IMR-90 (cell line): ENCODE results near the gene TXNL4A. TPM values are rescaled to one million over a fixed set of nuclear protein-coding genes. Genes with fewer than 3 reads are reported as not detected.

Experiments used
- ATAC-seq: fragments of 200-7000 bp; cut with Tn5 transposase; 2 replicates; pipeline ENCODE4 v1.9.1; 2020; ENCODE audit warnings: low read depth, mild to moderate bottlenecking, moderate library complexity
- BruUV-seq: library from RNA; stranded (reverse); fragments of 400-500 nt; replicated peaks from 2 replicates; lab custom pipeline; 2021; lab: Mats Ljungman, UMichigan
- CTCF ChIA-PET: fragments of 300-600 bp; formaldehyde crosslinking; extraction: SDS; loops from one replicate; lab custom pipeline; 2021; ENCODE audit warnings: antibody characterized with exemption; lab: Yijun Ruan, JAX
- POLR2A ChIA-PET: fragments of 300-600 bp; sonication (Branson Sonifier 250); formaldehyde crosslinking; loops from one replicate; lab custom pipeline; 2022; ENCODE audit warnings: antibody characterized with exemption; ENCODE audit not compliant: unreplicated experiment; lab: Charles Lee
- DNase-seq: peaks from one replicate; pipeline ENCODE4 v3.0.0; 2013
- H2AFZ ChIP-seq: replicated peaks from 2 replicates; pipeline ENCODE3; 2013; ENCODE audit warnings: low read length, mild to moderate bottlenecking; ENCODE audit not compliant: poor library complexity
- H2AK5ac ChIP-seq: 2 replicates; pipeline ENCODE4 v1.6.1; 2013; ENCODE audit warnings: low read depth, low read length, inconsistent platforms
- H2AK9ac ChIP-seq: replicated peaks from 2 replicates; pipeline ENCODE3; 2013; ENCODE audit warnings: mild to moderate bottlenecking, low read depth, low read length, moderate library complexity; ENCODE audit not compliant: poor library complexity
- H2BK120ac ChIP-seq: 2 replicates; pipeline ENCODE4 v1.6.1; 2013; ENCODE audit warnings: low read depth, low read length, inconsistent platforms
- H2BK15ac ChIP-seq: 3 replicates; pipeline ENCODE4 v1.6.1; 2013; ENCODE audit warnings: low read depth, low read length, inconsistent platforms
- H2BK20ac ChIP-seq: 2 replicates; pipeline ENCODE4 v1.6.1; 2013; ENCODE audit warnings: low read depth, mild to moderate bottlenecking, inconsistent platforms, low read length, moderate library complexity
- H2BK5ac ChIP-seq: 2 replicates; pipeline ENCODE4 v1.6.1; 2013; ENCODE audit warnings: mild to moderate bottlenecking, low read depth, low read length, inconsistent platforms; ENCODE audit not compliant: poor library complexity, severe bottlenecking
- H3K14ac ChIP-seq: replicated peaks from 2 replicates; pipeline ENCODE4 v1.6.1; 2013; ENCODE audit warnings: low read depth, low read length, inconsistent platforms
- H3K18ac ChIP-seq: 2 replicates; pipeline ENCODE4 v1.6.1; 2013; ENCODE audit warnings: low read depth, low read length, control low read depth
- H3K23ac ChIP-seq: 2 replicates; pipeline ENCODE4 v1.6.1; 2013; ENCODE audit warnings: low read depth, low read length, inconsistent platforms
- H3K27ac ChIP-seq: 2 replicates; pipeline ENCODE4 v1.5.1; 2013; ENCODE audit warnings: mild to moderate bottlenecking, control low read depth, low read length; ENCODE audit not compliant: insufficient read depth
- H3K27me3 ChIP-seq: 2 replicates; pipeline ENCODE4 v1.6.1; 2013; ENCODE audit warnings: low read length; ENCODE audit not compliant: control insufficient read depth, insufficient read depth
- H3K36me3 ChIP-seq: 2 replicates; pipeline ENCODE4 v1.6.1; 2013; ENCODE audit warnings: low read length, mixed read lengths; ENCODE audit not compliant: control insufficient read depth, insufficient read depth
- H3K4ac ChIP-seq: 2 replicates; pipeline ENCODE4 v1.6.1; 2013; ENCODE audit warnings: low read depth, low read length, inconsistent platforms
- H3K4me1 ChIP-seq: 2 replicates; pipeline ENCODE4 v1.6.1; 2013; ENCODE audit warnings: low read length, mixed read lengths; ENCODE audit not compliant: control insufficient read depth, insufficient read depth
- H3K4me2 ChIP-seq: 2 replicates; pipeline ENCODE4 v1.6.1; 2013; ENCODE audit warnings: low read depth, mild to moderate bottlenecking, control low read depth, low read length, moderate library complexity
- H3K4me3 ChIP-seq: 2 replicates; pipeline ENCODE4 v1.5.1; 2013; ENCODE audit warnings: low read depth, mild to moderate bottlenecking, control low read depth, low read length, moderate library complexity; ENCODE audit not compliant: insufficient read depth
- H3K56ac ChIP-seq: 2 replicates; pipeline ENCODE4 v1.6.1; 2013; ENCODE audit warnings: low read length, inconsistent platforms; ENCODE audit not compliant: insufficient read depth; ENCODE audit errors: extremely low read depth
- H3K79me1 ChIP-seq, 2 experiments: 2 replicates each; pipeline ENCODE4 v1.6.1; 2013; ENCODE audit warnings: low read length in 2 of 2, inconsistent platforms in 1 of 2, low read depth in 1 of 2
- H3K9ac ChIP-seq: 2 replicates; pipeline ENCODE4 v1.6.1; 2013; ENCODE audit warnings: low read depth, low read length, control low read depth
- H3K9me1 ChIP-seq: 2 replicates; pipeline ENCODE4 v1.6.1; 2013; ENCODE audit warnings: low read length, inconsistent platforms; ENCODE audit not compliant: insufficient read depth
- H3K9me3 ChIP-seq: 2 replicates; pipeline ENCODE4 v1.6.1; 2013; ENCODE audit warnings: low read length; ENCODE audit not compliant: control insufficient read depth, insufficient read depth
- H4K20me1 ChIP-seq: 2 replicates; pipeline ENCODE4 v1.6.1; 2013; ENCODE audit warnings: low read length, inconsistent platforms; ENCODE audit not compliant: insufficient read depth
- H4K5ac ChIP-seq: 2 replicates; pipeline ENCODE4 v1.6.1; 2013; ENCODE audit warnings: mild to moderate bottlenecking, low read depth, low read length, control low read depth
- H4K8ac ChIP-seq, 2 experiments: 2 replicates each; pipeline ENCODE4 v1.6.1; 2013; ENCODE audit warnings: low read depth in 2 of 2, low read length in 2 of 2, control low read depth in 1 of 2, inconsistent platforms in 1 of 2
- H4K91ac ChIP-seq: 2 replicates; pipeline ENCODE4 v1.6.1; 2013; ENCODE audit warnings: low read depth, low read length, inconsistent platforms; ENCODE audit not compliant: insufficient read depth
- BHLHE40 ChIP-seq: fragments of 150-350 bp; IDR thresholded peaks from 2 replicates; pipeline ENCODE4 v1.6.1; 2016; ENCODE audit warnings: mild to moderate bottlenecking, low read depth, low read length
- CEBPB ChIP-seq: IDR thresholded peaks from 2 replicates; pipeline ENCODE4 v1.6.1; 2012; ENCODE audit warnings: low read depth, low read length, improper control_type of control experiment
- MAFK ChIP-seq: IDR thresholded peaks from 2 replicates; pipeline ENCODE4 v1.6.1; 2012; ENCODE audit warnings: low read depth, low read length, improper control_type of control experiment
- MXI1 ChIP-seq: IDR thresholded peaks from 2 replicates; pipeline ENCODE4 v1.6.1; 2012; ENCODE audit warnings: low read depth, mild to moderate bottlenecking, low read length, moderate library complexity, borderline replicate concordance
- POLR2A ChIP-seq: IDR thresholded peaks from 2 replicates; pipeline ENCODE4 v1.6.1; 2012; ENCODE audit warnings: mild to moderate bottlenecking, low read depth, low read length
- RAD21 ChIP-seq: IDR thresholded peaks from 2 replicates; pipeline ENCODE4 v1.6.1; 2012; ENCODE audit warnings: low read length, improper control_type of control experiment
- RFX5 ChIP-seq: IDR thresholded peaks from 2 replicates; pipeline ENCODE4 v1.8.0; 2012; ENCODE audit warnings: low read depth, mild to moderate bottlenecking, low read length, moderate library complexity
- WGBS, 2 experiments: methylation state at CpG; one replicate each; pipeline versions ENCODE4 v1.1.5 to v1.1.7; 2013; ENCODE audit warnings: missing lambda C conversion rate in 2 of 2; ENCODE audit not compliant: insufficient read length in 1 of 2; ENCODE audit errors: extremely low coverage in 2 of 2; 5-methylcytosine and 5-hydroxymethylcytosine counted together
- dilution Hi-C: fragments of 300-500 bp; cut with HindIII; formaldehyde crosslinking; loops from one replicate; pipeline ENCODE4 v1.14.3; 2018; ENCODE audit warnings: low sequenced_read_pairs; ENCODE audit not compliant: unreplicated experiment
- in situ Hi-C: fragments of 300-500 bp; cut with MboI; formaldehyde crosslinking; loops from 3 replicates; pipeline ENCODE4 v1.14.3; 2019; ENCODE audit warnings: low sequenced_read_pairs, inconsistent platforms, mixed read lengths
- intact Hi-C: fragments of 100-400 bp; cut with micrococcal nuclease; formaldehyde crosslinking; loops from 2 replicates; pipeline ENCODE4 v1.10.0; 2022
- polyA plus RNA-seq, 3 experiments: library from polyadenylated mRNA; depleted of rRNA; stranded (reverse); fragments of >200 nt; gene quantifications; 2 replicates each; pipeline ENCODE4 v1.2.3, GENCODE V29; 2012; ENCODE audit warnings: low replicate concordance in 1 of 3
- total RNA-seq: library from RNA; depleted of rRNA; stranded (reverse); fragments of >200 nt; gene quantifications from 2 replicates; pipeline ENCODE4 v1.2.3, GENCODE V29; 2012
- TF ChIP-seq, protein P1 (sequence below): fragments of 150-350 bp; IDR thresholded peaks from 2 replicates; pipeline ENCODE4 v1.6.1; 2016; ENCODE audit warnings: low read depth, mild to moderate bottlenecking, low read length, moderate library complexity, borderline replicate concordance

TXNL4A gene
- total and polyA plus RNA-seq, 2 of the 4 experiments (the other 2 are of a cell fraction), result 38.7 to 103 TPM

DNA sequence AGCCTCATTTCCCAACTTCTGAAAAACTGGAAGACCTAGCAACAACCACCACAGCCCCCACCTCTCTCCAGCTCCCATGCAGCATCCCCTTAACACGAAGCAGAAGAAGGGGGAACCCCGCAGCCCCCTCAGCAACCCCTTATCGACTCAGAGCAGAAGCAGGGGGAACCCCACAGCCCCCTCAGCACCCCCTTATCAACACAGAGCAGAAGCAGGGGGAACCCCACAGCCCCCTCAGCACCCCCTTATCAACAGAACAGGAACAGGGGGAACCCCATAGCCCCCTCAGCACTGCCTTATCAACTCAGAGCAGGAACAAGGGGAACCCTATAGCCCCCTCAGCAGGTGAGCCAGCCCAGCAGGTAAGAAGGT, 43.6 kb downstream of the TXNL4A start:
- Histone ChIP-seq H3K23ac (no peak overlapping the region), H3K4me2 (no peak overlapping the region), H2BK20ac (no peak overlapping the region), H2BK15ac (no peak overlapping the region), H2AK9ac (no peak overlapping the region), H3K27me3 (no peaks in the 10 kb centered on the region), H3K79me1 (peaks cover 18 to 95% of the 10 kb centered on the region in 2 experiments; a peak in 3 of 4 replicates), H4K91ac (no peak overlapping the region), H4K8ac (no peak overlapping the region), H2AK5ac (no peak overlapping the region), H3K9me3 (no peaks in the 10 kb centered on the region), H4K5ac (no peak overlapping the region), H3K18ac (no peak overlapping the region), H3K27ac (no peak overlapping the region), H2BK120ac (no peak overlapping the region), H4K20me1 (peaks cover 81% of the 10 kb centered on the region), H3K4me1 (peaks cover 10% of the 10 kb centered on the region), H2BK5ac (no peak overlapping the region), H3K4ac (no peak overlapping the region), H2AFZ (no peak overlapping the region), H3K9ac (no peak overlapping the region), H3K4me3 (no peak overlapping the region), H3K14ac (no peak overlapping the region), H3K36me3 (peaks cover 55% of the 10 kb centered on the region), H3K56ac (no peak overlapping the region), H3K9me1 (peaks cover 17% of the 10 kb centered on the region)
- intact Hi-C loops (no loop called here), in situ Hi-C loops (no loop called here), dilution Hi-C loops (no loop called here)
- ATAC-seq (no peak), DNase-seq (no peak)
- no CpG with 5 or more reads among the region's 3 CpGs for WGBS, 2 experiments
- TF ChIP-seq RAD21, result no peak
- TF ChIP-seq MAFK, result no peak
- no peak for TF ChIP-seq CEBPB
- TF ChIP-seq BHLHE40, result no peak
- no peak for TF ChIP-seq POLR2A
- TF ChIP-seq RFX5, result no peak
- TF ChIP-seq, protein P1, sequence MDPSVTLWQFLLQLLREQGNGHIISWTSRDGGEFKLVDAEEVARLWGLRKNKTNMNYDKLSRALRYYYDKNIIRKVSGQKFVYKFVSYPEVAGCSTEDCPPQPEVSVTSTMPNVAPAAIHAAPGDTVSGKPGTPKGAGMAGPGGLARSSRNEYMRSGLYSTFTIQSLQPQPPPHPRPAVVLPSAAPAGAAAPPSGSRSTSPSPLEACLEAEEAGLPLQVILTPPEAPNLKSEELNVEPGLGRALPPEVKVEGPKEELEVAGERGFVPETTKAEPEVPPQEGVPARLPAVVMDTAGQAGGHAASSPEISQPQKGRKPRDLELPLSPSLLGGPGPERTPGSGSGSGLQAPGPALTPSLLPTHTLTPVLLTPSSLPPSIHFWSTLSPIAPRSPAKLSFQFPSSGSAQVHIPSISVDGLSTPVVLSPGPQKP, result no peak
- TF ChIP-seq MXI1, result no peak
- BruUV-seq, result no TSS peak
- ChIA-PET POLR2A (no interaction called here), CTCF (no interaction called here)
